Suprapubic skin (tissue), 4 donors: Measurements from ENCODE around the gene SUFU.

Experiments used
- EP300 ChIP-seq: sonication (generic); formaldehyde crosslinking; IDR thresholded peaks from one replicate; pipeline ENCODE4 v1.6.1; 2017; ENCODE audit warnings: antibody characterized with exemption
- POLR2A ChIP-seq, 2 donors: fragments of 450-650 bp; IDR thresholded peaks; one replicate each; pipeline ENCODE4 v1.6.1; 2017; ENCODE audit warnings: antibody characterized with exemption in 2 of 2, mild to moderate bottlenecking in 2 of 2, moderate library complexity in 2 of 2
- POLR2AphosphoS5 ChIP-seq, 3 donors: sonication (generic); formaldehyde crosslinking; IDR thresholded peaks; one replicate each; pipeline ENCODE4 v1.6.1; 2017; ENCODE audit warnings: antibody characterized with exemption in 3 of 3
- TF ChIP-seq, protein P1 (sequence below), 2 donors: fragments of 200-600 bp in 1 of 2; fragments of 450-650 bp in 1 of 2; sonication (generic) in 1 of 2; IDR thresholded peaks; one replicate each; pipeline ENCODE4 v1.5.1; 2016 to 2019; ENCODE audit warnings: antibody characterized with exemption in 2 of 2, mild to moderate bottlenecking in 1 of 2, moderate library complexity in 1 of 2

DNA sequence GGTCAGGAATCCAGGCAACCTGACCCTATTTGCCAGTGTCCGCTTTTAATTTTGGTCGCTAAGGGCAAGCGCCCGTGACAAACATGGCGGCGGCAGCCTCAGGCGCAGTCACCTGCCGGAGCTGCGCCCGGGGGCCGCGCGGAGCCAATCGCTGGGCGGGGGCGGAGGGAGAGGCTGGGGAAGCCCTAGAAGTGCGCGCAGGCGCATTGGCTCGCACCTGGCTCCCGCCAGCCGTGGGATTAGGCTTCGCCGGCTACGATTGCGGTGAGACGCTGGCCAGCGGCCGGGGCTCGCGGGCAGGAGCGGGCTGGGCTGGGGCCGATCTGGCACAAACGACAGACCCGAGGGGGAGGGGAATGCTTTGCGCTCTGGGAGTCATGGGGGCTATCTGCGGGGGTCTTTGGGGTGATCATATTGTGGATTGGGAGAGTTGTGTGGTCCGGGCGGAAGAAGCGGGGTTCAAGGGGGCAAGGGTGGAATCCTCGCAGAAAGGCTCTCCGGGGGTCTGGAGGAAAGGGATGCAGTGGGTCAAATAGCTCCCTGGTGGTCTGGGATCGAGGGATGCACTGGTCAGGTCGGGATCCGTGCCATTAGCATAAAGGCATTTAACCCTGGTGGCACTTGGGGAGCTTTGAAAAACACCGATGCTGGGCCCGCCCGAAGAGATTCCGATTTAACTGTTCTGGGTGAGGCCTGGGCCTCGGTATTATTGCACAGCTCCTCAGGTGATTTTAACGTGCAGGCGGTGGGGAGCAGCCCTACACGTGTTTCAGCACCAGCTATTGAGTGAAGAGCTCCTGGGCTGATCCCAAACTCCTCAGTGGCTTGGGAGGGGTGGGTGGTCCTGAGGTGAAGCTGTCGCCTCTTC is 42.4 kb upstream of the SUFU start:
- TF ChIP-seq, protein P1, sequence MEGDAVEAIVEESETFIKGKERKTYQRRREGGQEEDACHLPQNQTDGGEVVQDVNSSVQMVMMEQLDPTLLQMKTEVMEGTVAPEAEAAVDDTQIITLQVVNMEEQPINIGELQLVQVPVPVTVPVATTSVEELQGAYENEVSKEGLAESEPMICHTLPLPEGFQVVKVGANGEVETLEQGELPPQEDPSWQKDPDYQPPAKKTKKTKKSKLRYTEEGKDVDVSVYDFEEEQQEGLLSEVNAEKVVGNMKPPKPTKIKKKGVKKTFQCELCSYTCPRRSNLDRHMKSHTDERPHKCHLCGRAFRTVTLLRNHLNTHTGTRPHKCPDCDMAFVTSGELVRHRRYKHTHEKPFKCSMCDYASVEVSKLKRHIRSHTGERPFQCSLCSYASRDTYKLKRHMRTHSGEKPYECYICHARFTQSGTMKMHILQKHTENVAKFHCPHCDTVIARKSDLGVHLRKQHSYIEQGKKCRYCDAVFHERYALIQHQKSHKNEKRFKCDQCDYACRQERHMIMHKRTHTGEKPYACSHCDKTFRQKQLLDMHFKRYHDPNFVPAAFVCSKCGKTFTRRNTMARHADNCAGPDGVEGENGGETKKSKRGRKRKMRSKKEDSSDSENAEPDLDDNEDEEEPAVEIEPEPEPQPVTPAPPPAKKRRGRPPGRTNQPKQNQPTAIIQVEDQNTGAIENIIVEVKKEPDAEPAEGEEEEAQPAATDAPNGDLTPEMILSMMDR (IDR thresholded peaks at IDR 0.05): no peak
- no peak for TF ChIP-seq POLR2A (IDR thresholded peaks at IDR 0.05)
- TF ChIP-seq POLR2AphosphoS5 (IDR thresholded peaks at IDR 0.05): peak in 1 of 3 donors; percentile 56
- no peak for TF ChIP-seq EP300
